Prostate gland (tissue), 2 donors: ENCODE results near the gene TSC22D2. TPM values are rescaled to one million over a fixed set of nuclear protein-coding genes. Genes with fewer than 3 reads are reported as not detected.
A peak's percentile ranks its signal among the peaks of the same experiment; 100 is the strongest.
"Not testable (repeated sequence)": the region's sequence is repeated elsewhere in the genome, so short reads cannot be mapped to it uniquely, and the experiment has no call there.

ENCODE experiments used
- DNase-seq: peaks from one replicate; pipeline ENCODE4 v3.0.0-alpha.2; 2019; ENCODE audit warnings: low spot score
- H3K27ac ChIP-seq, 2 donors: fragments of 200-600 bp; sonication (generic); 2 replicates each; pipeline ENCODE4 v1.5.1; 2017 to 2019
- H3K27me3 ChIP-seq: fragments of 200-600 bp; sonication (generic); replicated peaks from 2 replicates; pipeline ENCODE4 v1.5.1; 2019; ENCODE audit not compliant: insufficient read depth
- H3K36me3 ChIP-seq, 2 donors: fragments of 200-600 bp; sonication (generic); 1 replicate in 1 of 2; 2 replicates in 1 of 2; pipeline versions ENCODE4 v1.5.1 to v1.8.1; 2017 to 2019
- H3K4me1 ChIP-seq: fragments of 200-600 bp; sonication (generic); replicated peaks from 2 replicates; pipeline ENCODE4 v1.5.1; 2019
- H3K4me3 ChIP-seq, 2 donors: fragments of 200-600 bp; sonication (generic); 2 replicates each; pipeline ENCODE4 v1.5.1; 2017 to 2019
- H3K9me3 ChIP-seq: fragments of 200-600 bp; sonication (generic); 2 replicates; pipeline ENCODE4 v1.5.1; 2017
- CTCF ChIP-seq, 4 experiments: fragments of 200-600 bp in 2 of 4; fragments of 450-650 bp in 2 of 4; sonication (generic) in 2 of 4; IDR thresholded peaks; 1 replicate in 3 of 4; 2 replicates in 1 of 4; pipeline ENCODE4 v1.5.1; 2016 to 2019; ENCODE audit warnings: antibody characterized with exemption in 4 of 4, mild to moderate bottlenecking in 2 of 4, moderate library complexity in 2 of 4
- POLR2A ChIP-seq: fragments of 450-650 bp; IDR thresholded peaks from one replicate; pipeline ENCODE4 v1.6.1; 2016; ENCODE audit warnings: antibody characterized with exemption, mild to moderate bottlenecking
- POLR2AphosphoS5 ChIP-seq: sonication (generic); formaldehyde crosslinking; IDR thresholded peaks from one replicate; pipeline ENCODE4 v1.6.1; 2017; ENCODE audit warnings: antibody characterized with exemption
- WGBS: methylation state at CpG from one replicate; pipeline ENCODE4 v1.1.5; 2018; 5-methylcytosine and 5-hydroxymethylcytosine counted together
- intact Hi-C: fragments of 100-400 bp; cut with DNase I; formaldehyde crosslinking; loops from one replicate; pipeline ENCODE4 v1.14.2; 2022
- total RNA-seq, 2 donors: library from RNA; depleted of rRNA; stranded (reverse); fragments of >200 nt; gene quantifications; one replicate each; pipeline ENCODE4 v1.1.0, GENCODE V29; 2016

TSC22D2 gene
- total RNA-seq, 2 donors from 2014 or later = 9.6 to 29.2 TPM

- TF ChIP-seq POLR2AphosphoS5 (no peak), CTCF (IDR thresholded peaks at IDR 0.05) (no peak), POLR2A (no peak)
- intact Hi-C loops = no loop called here
- DNase-seq = no peak
- H3K27me3 ChIP-seq = no peaks in the 10 kb centered on the region
- WGBS = 62% methylated on average over 7 of the region's 7 CpGs
- no peaks in the 10 kb centered on the region for H3K36me3 ChIP-seq
- no peaks in the 10 kb centered on the region for H3K4me1 ChIP-seq
- H3K4me3 ChIP-seq = no peak overlapping the region
- peak overlapping the region in 1 of 2 donors; percentile 52 for H3K27ac ChIP-seq
- H3K9me3 ChIP-seq = no peaks in the 10 kb centered on the region
Observed at GRCh38 chr3:150469931-150470740, 62.0 kb downstream of the TSC22D2 start.

GRCh38 chr3:150472421-150472820, 64.3 kb downstream of the TSC22D2 start:
- no peaks in the 10 kb centered on the region for H3K4me1 ChIP-seq
- no peak for DNase-seq
- H3K27me3 ChIP-seq = no peaks in the 10 kb centered on the region
- TF ChIP-seq CTCF (IDR thresholded peaks at IDR 0.05) = no peak
- TF ChIP-seq POLR2AphosphoS5 = no peak
- no peak for TF ChIP-seq POLR2A
- no peaks in the 10 kb centered on the region for H3K9me3 ChIP-seq
- no peak overlapping the region for H3K27ac ChIP-seq
- no peaks in the 10 kb centered on the region for H3K36me3 ChIP-seq
- no peak overlapping the region for H3K4me3 ChIP-seq
- 92% methylated on average over 1 of the region's 1 CpG for WGBS
- intact Hi-C loops = no loop called here

- H3K4me1 ChIP-seq, intact Hi-C loops, H3K36me3 ChIP-seq, H3K4me3 ChIP-seq, H3K27me3 ChIP-seq, DNase-seq, H3K27ac ChIP-seq, H3K9me3 ChIP-seq: not testable (repeated sequence)
- 95% methylated on average over 8 of the region's 8 CpGs for WGBS
Observed at GRCh38 chr3:150473161-150473560, 65.1 kb downstream of the TSC22D2 start.

- DNase-seq = no peak
- Histone ChIP-seq H3K9me3 (no peaks in the 10 kb centered on the region), H3K27ac (no peak overlapping the region), H3K36me3 (no peaks in the 10 kb centered on the region), H3K4me3 (no peak overlapping the region), H3K27me3 (no peaks in the 10 kb centered on the region), H3K4me1 (no peaks in the 10 kb centered on the region)
- intact Hi-C loops = no loop called here
- TF ChIP-seq CTCF (IDR thresholded peaks at IDR 0.05) (no peak), POLR2AphosphoS5 (no peak), POLR2A (no peak)
Observed at GRCh38 chr3:150479370-150479769, 71.3 kb downstream of the TSC22D2 start.

- intact Hi-C loops = no loop called here
- no peaks in the 10 kb centered on the region for H3K36me3 ChIP-seq
- no peaks in the 10 kb centered on the region for H3K9me3 ChIP-seq
- no peaks in the 10 kb centered on the region for H3K27me3 ChIP-seq
- no peak overlapping the region for H3K27ac ChIP-seq
- no peaks in the 10 kb centered on the region for H3K4me1 ChIP-seq
- no peak overlapping the region for H3K4me3 ChIP-seq
- no peak for TF ChIP-seq POLR2AphosphoS5
- no peak for TF ChIP-seq POLR2A
- TF ChIP-seq CTCF (IDR thresholded peaks at IDR 0.05) = no peak
- no peak for DNase-seq
Observed at GRCh38 chr3:150480877-150481276, 72.8 kb downstream of the TSC22D2 start.
